GM21529 (cell line): ENCODE data around the gene S100Z.
"Not testable (repeated sequence)": the region's sequence is repeated elsewhere in the genome, so short reads cannot be mapped to it uniquely, and the experiment has no call there.

Experiments used
- ATAC-seq: cut with Tn5 transposase; IDR thresholded peaks from one replicate; pipeline ENCODE4 v1.9.1; 2021; ENCODE audit not compliant: unreplicated experiment

The S100Z gene

DNA sequence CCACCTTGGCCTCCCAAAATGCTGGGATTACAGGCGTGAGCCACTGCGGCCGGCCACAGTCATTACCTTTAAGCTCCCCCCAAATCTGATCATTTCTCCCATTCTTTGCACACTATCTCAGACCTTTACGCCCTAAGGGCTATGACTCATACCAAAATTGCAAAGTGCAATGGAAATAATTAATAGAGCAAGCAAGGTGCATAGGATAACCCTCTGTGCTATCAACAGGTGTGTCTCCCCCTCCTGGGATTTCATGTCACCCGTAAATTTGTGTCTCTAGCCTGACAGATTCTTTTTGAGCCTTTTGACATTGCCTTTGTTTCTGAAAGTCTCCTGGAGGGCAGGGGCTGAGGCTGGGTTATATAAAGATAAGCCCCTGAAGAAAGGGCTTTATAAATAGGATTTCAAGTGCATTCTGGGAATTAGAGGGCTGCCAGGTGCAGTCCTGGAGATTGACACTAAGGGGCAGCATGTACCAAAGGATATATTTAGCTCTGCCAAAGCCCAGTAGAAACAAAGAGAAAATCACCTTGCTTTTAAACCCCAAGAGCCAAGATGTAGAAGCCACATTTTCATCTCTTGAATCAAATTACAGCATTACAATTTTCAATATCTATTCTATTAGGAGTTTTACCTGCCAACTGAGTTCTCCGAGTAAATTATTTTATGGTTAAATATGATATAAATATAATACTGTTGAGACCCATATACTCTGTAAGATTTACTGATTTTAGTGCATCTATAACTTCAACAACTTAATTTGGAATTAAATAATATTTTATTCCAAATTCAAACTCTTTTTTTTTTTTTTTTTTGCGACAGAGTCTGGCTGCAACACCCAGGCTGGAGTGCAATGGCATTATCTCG is 18.2 kb downstream of the S100Z start:
- peak; percentile 73 for ATAC-seq

DNA sequence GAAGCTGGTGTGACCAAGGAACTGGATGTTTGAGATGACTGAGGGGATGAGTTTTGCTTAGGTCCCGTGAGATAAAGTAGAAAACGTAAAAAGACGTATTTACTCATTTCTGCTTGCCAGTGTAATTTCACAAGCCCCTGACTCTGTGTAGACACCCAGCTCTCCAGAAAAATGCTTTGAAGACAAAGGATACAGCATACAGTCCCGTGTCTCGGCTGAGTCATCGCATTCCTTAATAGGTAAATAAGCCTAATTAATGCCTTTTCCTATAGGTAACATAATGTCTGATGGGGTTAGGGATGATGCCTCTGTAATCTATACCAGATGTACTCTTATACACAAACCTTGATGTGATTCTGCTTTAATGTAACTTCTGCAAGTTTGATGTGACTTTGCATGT is 20.2 kb downstream of the S100Z start:
- no peak for ATAC-seq

DNA sequence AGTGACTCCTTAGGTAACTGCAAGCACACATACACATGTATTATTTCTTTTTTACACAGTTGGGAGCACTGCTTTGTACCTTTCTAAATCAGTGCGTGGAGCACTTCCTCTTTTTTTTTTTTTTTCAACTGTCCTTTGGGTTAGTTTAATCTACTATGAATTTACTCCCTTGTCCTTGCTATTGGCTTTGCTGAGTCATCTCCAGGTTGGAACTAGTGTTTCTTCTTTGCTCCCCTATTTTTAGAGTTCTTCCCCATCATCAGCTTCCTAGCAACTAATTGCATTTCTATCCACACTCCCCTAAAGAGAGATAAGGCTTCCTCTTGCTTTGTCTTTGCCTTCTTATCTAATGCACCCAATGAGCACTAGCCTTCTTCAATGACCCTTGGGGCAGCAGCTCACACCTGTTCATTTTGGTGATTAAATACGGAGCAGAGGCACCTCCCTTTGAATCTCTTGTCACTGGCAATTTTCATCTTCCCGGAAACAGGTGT is 24.3 kb downstream of the S100Z start:
- ATAC-seq = peak; percentile 53

DNA sequence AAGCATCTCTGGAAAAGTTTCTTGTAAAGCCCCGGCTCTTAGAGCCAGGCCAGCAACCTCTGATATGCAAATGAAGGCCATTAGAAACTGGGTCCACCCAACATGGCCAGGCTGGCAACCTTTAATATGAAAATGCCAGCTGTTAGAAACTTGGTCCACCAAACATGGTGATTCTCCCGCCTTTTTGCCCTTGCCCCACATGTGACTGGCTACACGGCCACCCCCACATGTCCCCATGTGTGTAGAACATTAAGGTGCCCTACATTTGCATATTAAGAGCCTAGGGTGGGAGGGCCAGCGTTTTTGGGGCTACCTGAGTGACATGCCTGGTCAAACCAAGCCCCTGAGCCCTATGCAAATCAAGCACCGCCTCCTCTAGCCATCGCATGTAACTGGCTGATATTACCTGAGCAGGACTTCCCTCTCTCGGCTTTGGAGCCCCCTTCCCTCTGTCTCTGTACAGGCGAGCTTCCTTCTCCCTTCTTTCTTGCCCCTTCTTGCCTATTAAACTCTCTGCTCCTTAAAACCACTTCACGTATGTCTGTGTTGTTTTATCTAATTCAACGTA is 39.0 kb downstream of the S100Z start:
- ATAC-seq = no peak

DNA sequence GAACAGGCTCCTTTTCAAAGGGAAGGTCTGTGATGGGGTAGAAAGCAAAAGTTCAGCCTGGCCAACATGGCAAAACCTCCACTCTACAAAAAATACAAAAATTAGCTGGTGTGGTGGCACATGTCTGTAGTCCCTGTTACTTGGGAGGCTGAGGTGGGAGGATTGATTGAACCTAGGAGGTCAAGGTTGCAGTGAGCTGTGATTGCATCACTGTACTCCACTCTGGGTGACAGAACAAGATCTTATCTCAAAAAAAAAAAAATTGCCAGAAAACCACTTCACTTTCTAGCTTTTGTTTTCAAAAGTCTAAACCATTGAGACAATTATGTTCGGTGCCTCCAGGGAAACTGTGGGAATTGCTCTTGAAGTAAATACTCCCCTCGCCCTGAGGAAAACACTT is 43.5 kb downstream of the S100Z start:
- ATAC-seq = no peak

DNA sequence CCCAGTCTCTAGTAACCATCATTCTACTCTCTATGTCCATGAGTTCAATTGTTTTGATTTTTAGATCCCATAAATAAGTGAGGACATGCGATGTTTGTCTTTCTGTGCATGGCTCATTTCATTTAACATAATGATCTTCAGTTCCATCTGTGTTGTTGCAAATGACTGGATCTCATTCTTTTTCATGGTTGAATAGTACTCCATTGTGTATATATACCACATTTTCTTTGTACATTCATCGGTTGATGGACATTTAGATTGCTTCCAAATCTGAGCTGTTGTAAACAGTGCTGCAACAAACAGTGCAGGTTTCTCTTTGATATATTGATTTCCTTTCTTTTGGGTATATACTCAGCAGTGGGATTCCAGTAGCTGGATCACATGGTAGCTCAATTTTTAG is 46.4 kb downstream of the S100Z start:
- no peak for ATAC-seq

DNA sequence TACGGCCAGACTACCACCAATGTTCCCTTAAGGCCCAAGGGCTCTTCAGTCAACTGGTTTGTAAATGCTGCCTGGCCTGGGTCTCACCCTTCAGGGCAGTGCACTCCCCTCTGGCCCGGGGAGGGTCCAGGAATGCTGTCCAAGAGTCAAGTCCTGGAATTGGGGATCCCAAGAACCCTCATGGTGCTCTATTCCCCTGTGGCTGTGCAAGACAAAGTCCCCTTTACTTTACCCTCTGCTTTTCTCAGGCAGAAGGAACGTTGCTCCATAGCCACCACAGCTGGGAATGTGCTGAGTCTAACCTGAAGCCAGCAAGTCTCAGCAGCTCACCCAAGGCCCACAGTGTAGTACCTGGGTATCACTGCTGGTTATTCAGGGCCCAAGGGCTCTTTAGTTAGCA is 51.7 kb downstream of the S100Z start:
- no peak for ATAC-seq

DNA sequence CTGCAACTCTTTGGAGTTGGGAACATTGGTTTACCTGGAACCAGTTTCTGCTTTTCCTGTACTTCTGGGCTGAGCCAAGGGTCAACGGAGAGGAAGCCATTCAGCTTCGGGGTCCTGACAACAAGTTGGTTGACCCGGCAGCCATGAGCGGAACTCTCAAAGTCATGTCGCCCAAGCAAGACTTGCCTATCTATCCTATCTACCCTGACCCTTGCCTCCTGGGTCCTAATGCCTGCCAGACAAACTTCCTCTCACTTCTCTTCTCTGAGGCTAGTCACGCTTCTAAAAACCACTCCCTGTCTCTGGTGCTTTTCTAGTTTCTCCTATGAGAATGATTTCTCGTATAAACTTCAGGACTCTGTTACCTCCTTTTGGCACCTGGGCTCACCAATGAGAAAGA is 58.4 kb downstream of the S100Z start:
- no peak for ATAC-seq

DNA sequence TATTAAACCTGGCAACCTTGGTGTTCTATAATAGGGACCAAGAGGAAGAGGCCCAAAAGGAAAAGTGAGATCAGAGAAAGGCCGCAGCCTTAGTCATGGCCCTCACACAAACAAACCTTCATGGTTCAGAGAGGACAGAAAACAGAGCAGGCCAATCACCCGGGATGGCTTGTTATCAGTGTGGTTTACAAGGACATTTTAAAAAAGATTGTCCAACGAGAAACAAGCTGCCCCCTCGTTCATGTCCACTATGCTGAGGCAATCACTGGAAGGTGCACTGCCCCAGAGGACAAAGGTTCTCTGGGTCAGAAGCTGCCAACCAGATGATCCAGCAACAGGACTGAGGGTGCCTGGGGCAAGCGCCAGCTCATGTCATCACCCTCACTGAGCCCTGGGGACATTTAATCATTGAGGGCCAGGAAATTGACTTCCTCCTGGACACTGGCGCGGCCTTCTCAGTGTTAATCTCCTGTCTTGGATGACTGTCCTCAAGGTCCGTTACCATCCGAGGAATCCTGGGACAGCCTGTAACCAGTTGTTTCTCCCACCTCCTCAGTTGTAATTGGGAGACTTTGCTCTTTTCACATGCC is 60.6 kb downstream of the S100Z start:
- ATAC-seq = not testable (repeated sequence)

DNA sequence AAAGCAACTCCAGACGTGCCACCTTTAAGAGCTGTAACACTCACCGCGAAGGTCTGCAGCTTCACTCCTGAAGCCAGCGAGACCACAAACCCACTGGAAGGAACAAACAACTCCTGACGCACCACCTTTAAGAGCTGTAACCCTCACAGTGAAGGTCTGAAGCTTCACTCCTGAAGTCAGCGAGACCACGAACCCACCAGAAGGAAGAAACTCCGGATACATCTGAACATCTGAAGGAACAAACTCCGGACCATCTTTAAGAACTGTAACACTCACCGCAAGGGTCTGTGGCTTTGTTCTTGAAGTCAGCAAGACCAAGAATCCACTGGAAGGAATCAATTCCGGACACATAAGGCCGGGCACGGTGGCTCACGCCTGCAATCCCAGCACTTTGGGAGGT is 64.9 kb downstream of the S100Z start:
- not testable (repeated sequence) for ATAC-seq

DNA sequence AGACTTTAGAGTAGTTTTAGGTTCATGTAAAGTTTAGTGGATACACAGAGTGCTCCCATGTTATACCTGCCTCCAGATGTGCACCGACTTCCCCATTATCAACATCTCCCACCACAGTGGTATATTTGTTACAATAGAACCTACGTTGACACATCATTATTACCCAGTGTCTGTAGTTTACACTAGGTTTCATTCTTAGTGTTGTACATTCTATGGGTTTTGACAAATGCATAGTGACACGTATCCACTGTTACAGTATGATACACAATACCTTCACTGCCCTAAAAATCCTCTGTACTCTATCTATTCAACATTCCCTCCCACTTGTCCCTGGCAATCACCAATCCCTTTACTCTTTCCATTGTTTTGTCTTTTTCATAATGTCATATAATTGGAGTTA is 68.7 kb downstream of the S100Z start:
- ATAC-seq = no peak

DNA sequence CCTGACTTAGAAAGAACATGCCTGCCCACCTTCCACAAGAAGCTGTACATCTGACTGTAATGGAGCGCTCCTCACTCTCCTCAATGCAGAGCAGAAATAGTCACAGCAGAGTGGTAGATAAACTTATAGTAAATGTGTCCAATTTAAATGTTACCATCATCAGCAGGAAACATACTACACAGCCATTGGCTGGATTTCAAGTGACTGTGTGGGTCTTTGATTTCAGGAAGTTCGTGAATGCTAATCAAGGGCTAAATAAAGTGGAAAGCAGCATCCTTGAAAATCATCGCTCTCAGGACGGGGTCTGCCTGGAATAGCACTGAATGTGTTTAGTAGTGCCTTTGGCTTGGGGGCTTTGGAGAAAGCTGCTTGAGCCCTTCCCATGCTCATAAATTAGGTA is 70.7 kb downstream of the S100Z start:
- ATAC-seq = no peak

DNA sequence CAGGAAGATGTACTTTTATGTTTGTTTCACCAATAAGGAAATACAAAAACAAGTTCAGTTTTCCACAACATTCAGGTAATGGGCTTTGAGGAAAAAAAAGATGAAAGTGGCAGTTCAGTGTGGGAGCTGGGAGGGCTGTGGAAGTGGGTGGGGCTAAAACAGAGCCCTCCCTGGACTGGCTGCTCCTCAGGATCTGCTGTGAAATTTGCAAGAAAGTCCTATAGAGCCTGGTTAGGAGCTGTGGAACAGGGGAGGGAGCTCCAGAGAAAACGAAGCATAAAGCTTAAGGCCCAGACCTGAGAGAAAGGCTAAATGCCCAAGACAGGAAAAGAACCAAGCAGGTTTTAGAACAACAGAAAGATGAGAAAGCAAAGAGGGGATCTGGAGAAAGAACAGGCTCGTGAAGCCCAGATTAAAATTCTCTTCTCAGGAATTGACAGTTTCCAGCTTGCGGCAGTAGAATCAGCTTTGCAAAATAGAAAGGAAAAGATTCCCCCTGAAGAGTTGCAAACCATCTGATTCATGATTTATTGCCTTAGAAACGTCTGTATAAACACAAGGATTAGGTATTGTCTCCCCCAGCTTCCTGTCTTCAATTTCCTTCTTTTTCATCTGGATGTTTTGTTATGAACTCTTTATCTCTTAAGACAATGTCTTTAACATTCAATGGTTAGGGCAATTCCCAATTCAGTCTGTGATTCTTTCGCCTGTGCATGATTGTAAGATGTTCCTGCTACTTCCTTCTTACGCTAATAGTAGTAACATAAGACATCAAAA is 76.7 kb downstream of the S100Z start:
- ATAC-seq = no peak

DNA sequence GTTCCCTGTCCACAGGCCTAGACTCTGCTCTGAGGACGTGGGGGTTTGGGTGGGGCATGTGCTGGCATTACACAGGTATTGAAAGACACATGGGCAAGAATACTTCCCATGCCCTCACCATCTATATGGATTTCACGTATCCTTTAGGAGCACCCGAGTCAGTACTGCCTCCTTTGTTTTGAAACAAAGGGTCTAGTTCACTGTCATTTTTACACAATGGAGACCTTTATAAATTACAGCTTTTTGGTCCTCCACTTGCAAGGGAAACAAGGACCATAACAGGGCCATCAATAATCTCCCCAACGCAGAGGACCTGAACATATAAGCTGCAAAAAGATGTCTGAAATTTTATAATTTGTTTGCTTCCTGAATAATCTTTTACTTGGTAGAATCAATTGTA is 78.1 kb downstream of the S100Z start:
- no peak for ATAC-seq

DNA sequence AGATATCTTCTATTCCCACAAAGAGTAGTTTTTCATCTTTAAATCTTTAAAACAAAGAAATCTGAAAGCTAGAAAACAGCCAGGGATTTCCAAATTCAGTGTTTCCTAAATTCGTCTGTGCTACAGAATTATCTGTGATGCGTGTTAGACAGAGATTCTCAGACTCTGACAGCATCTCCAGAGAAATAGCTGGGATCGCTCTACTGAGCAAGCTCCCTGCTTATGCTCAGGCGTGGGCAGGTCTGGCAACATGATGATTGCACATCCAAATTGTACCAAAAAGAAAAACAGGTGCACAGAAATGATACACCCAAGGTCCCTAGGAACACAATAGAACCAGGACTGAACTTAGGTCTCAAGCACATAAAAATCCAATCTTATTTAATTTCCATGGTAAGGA is 80.3 kb downstream of the S100Z start:
- ATAC-seq = no peak

DNA sequence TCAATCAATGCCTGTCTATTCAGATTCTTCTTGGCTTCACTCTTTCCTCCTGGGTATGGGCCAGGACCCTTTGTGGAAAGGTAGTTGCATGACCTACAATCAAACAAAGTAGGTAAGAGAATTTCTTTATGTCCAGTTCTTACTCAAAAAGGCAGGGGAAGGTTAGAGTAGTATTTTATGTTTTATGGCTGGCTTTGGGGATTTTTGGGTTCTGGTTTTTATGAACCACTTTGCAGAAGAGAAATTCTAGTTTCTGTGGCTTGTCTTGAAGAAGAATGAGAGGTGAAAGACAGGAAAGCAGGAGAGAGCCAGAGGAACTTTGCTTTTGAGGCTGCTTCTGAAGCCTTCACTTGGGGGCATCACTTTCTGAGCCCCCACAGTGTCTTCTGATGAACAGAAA is 88.4 kb downstream of the S100Z start:
- no peak for ATAC-seq

DNA sequence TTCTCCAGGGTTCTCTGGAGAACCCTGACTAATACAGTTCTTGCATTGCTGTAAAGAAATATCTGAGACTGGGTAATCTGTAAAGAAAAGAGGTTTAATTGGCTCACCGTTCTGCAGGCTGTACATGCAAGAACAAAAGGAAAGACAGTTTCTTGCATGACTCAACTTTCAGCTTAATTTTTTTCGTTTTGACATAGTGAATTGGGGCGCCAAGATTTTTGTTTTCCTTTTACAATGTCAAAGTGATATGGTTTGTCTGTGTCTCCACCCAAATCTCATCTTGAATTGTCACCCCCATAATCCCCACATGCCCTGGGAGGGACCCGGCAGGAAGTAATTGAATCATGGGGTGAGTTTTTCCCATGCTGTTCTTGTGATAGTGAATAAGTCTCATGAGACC is 91.2 kb downstream of the S100Z start:
- no peak for ATAC-seq

DNA sequence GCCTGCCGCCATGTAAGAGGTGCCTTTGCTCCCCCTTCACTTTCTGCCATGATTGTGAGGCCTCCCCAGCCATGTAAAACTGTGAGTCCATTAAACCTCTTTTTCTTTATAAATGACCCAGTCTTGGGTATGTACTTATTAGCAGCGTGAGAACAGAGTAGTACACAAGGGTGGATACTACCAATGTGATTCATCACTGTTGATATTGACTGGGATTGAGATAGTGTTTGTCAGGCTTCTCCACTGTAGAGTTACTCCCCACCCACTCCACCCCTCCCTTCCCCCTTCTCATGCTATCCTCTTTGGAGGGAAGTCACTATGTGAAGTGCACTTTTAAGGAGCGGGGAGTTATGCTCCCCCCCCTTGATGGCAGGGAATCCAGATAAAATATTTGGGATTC is 91.6 kb downstream of the S100Z start:
- no peak for ATAC-seq

DNA sequence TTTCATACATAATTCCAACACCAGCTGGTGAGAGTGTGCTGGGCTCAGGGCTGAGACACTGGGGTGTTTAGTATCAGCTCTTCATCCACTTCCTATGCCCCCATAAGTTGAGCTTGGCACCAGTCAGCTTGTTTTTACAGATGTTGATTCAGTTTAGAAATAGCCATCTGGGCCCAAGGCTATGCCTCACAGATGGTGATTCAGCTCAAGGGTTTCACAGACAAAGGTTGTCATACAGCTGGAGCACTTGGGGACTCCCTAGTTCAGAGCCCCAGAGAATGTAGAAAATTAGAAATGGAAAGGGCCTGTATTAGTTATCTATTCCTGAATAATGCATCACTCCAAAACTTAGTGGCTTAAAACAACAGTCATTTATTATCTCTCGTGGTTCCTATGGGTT is 92.8 kb downstream of the S100Z start:
- no peak for ATAC-seq

DNA sequence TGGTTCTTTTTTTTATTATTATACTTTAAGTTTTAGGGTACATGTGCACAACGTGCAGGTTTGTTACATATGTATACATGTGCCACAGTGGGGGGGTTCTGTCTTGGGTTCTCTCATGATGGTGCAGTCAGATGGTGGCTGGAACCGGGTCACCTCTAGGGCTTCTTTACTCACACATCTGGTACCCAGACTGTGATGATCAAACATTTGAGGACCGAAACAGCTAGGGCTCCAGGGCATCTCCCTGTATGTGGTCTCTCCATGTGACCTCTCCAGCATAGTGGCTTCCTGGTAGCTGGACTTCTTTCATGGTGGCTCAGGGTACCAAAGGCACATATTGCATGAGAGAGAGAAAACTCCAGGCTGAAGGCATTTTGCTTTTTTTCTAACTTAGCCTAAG is 93.2 kb downstream of the S100Z start:
- ATAC-seq = no peak

DNA sequence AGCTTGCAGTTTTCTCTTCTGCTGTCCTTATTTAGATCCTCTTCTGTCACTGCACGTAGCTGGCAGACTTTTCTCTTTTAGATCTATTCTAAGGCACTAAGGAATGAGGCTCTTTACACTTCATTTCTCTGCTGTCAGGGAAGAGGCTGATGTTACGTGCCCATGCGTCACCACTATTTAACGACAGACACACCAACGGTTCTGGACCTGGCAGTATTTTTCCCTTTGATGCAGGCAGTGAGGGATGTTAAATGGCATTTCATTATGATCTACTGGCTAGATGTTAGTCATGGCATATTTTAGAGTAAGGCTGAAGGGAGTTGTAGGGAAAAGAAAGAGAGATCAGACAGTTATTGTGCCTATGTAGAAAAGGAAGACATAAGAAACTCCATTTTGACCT is 94.8 kb downstream of the S100Z start:
- ATAC-seq = no peak

DNA sequence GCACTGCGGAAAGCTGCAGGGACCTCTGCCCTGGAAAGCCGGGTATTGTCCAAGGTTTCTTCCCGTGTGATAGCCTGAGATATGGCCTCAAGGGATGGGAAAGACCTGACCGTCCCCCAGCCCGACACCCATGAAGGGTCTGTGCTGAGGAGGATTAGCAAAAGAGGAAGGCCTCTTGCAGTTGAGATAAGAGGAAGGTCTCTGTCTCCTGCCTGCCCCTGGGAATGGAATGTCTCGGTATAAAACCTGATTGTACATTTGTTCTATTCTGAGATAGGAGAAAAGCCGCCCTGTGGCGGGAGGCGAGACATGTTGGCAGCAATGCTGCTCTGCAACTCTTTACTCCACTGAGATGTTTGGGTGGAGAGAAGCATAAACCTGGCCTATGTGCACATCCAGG is 95.4 kb downstream of the S100Z start:
- ATAC-seq = not testable (repeated sequence)
